H1 (cell line): Measurements from ENCODE around the gene MTMR4. TPM values are rescaled to one million over a fixed set of nuclear protein-coding genes. Genes with fewer than 3 reads are reported as not detected.

Experiments
- CTCF ChIA-PET: fragments of 300-600 bp; sonication (Branson Sonifier 250); formaldehyde crosslinking; loops from one replicate; lab custom pipeline; 2021; ENCODE audit not compliant: partially characterized antibody; lab: Charles Lee
- POLR2A ChIA-PET: fragments of 300-600 bp; sonication (Branson Sonifier 250); formaldehyde crosslinking; loops from one replicate; lab custom pipeline; 2021; ENCODE audit warnings: inconsistent platforms; ENCODE audit not compliant: partially characterized antibody; lab: Charles Lee
- DNase-seq, 2 experiments: peaks; one replicate each; pipeline versions ENCODE4 v3.0.0 to v3.0.0-alpha.2; 2010 to 2022; ENCODE audit warnings: low spot score in 2 of 2, low read depth in 1 of 2, mixed read lengths in 1 of 2
- FAIRE-seq: peaks from 2 replicates; lab custom pipeline; 2011; peaks lifted over from hg19 to GRCh38; lab: Jason Lieb, UNC
- H2AFZ ChIP-seq: 2 replicates; pipeline ENCODE4 v1.8.1; 2012; ENCODE audit warnings: low read length, inconsistent platforms
- H2AK5ac ChIP-seq: 2 replicates; pipeline ENCODE4 v1.6.1; 2013; ENCODE audit warnings: low read depth, low read length
- H2BK120ac ChIP-seq: replicated peaks from 2 replicates; pipeline ENCODE3; 2013; ENCODE audit warnings: low read depth, low read length, inconsistent platforms
- H2BK12ac ChIP-seq: 2 replicates; pipeline ENCODE4 v1.6.1; 2013; ENCODE audit warnings: low read depth, low read length
- H2BK15ac ChIP-seq: 2 replicates; pipeline ENCODE4 v1.6.1; 2013; ENCODE audit warnings: low read length
- H2BK20ac ChIP-seq: 2 replicates; pipeline ENCODE4 v1.6.1; 2013; ENCODE audit warnings: low read length
- H2BK5ac ChIP-seq: 2 replicates; pipeline ENCODE4 v1.6.1; 2013; ENCODE audit warnings: low read depth, low read length
- H3K14ac ChIP-seq: 2 replicates; pipeline ENCODE4 v1.6.1; 2013; ENCODE audit warnings: inconsistent platforms; ENCODE audit not compliant: insufficient read length
- H3K18ac ChIP-seq: 2 replicates; pipeline ENCODE4 v1.6.1; 2013; ENCODE audit warnings: low read length; ENCODE audit errors: extremely low read depth
- H3K23ac ChIP-seq: 2 replicates; pipeline ENCODE4 v1.6.1; 2013; ENCODE audit warnings: inconsistent platforms; ENCODE audit not compliant: insufficient read length
- H3K23me2 ChIP-seq: 2 replicates; pipeline ENCODE4 v1.6.1; 2013; ENCODE audit warnings: low read depth, low read length
- H3K27ac ChIP-seq: 2 replicates; pipeline ENCODE4 v1.6.1; 2011; ENCODE audit warnings: low read depth, low read length, inconsistent platforms
- H3K27me3 ChIP-seq, 4 experiments: replicated peaks in 1 of 4; 1 replicate in 1 of 4; 2 replicates in 3 of 4; pipeline versions ENCODE4 v1.6.1 to v1.8.1; 2011 to 2013; ENCODE audit warnings: low read length in 3 of 4, mild to moderate bottlenecking in 3 of 4, inconsistent platforms in 2 of 4, mixed read lengths in 2 of 4, moderate library complexity in 1 of 4; ENCODE audit not compliant: control insufficient read depth in 3 of 4, insufficient read depth in 3 of 4; ENCODE audit errors: extremely low read depth in 1 of 4
- H3K36me3 ChIP-seq, 4 experiments: 2 replicates each; pipeline versions ENCODE4 v1.6.1 to v1.8.1; 2011 to 2013; ENCODE audit warnings: mild to moderate bottlenecking in 4 of 4, low read length in 3 of 4, moderate library complexity in 2 of 4, control low read depth in 1 of 4, inconsistent platforms in 1 of 4; ENCODE audit not compliant: insufficient read depth in 4 of 4, control insufficient read depth in 2 of 4
- H3K4ac ChIP-seq: replicated peaks from 2 replicates; pipeline ENCODE3; 2013; ENCODE audit warnings: low read length, low read depth, mixed read lengths, inconsistent platforms; ENCODE audit not compliant: insufficient read length
- H3K4me1 ChIP-seq, 4 experiments: replicated peaks in 1 of 4; 1 replicate in 1 of 4; 2 replicates in 3 of 4; pipeline versions ENCODE4 v1.6.1 to v1.8.1; 2011 to 2013; ENCODE audit warnings: low read length in 3 of 4, inconsistent platforms in 2 of 4, mixed read lengths in 1 of 4; ENCODE audit not compliant: insufficient read depth in 4 of 4, control insufficient read depth in 3 of 4
- H3K4me2 ChIP-seq, 2 experiments: 2 replicates each; pipeline versions ENCODE4 v1.6.1 to v1.8.1; 2011 to 2013; ENCODE audit warnings: low read depth in 2 of 2, low read length in 2 of 2, control low read depth in 1 of 2, inconsistent platforms in 1 of 2, mild to moderate bottlenecking in 1 of 2; ENCODE audit not compliant: insufficient read depth in 1 of 2
- H3K4me3 ChIP-seq, 4 experiments: fragments of 200-600, 300-600 bp in 1 of 4; sonication (generic), shearing (Covaris generic), sonication (Bioruptor Twin) in 1 of 4; 2 replicates each; pipeline versions ENCODE4 v1.5.1 to v1.8.1; 2011 to 2016; ENCODE audit warnings: low read length in 4 of 4, low read depth in 3 of 4, control low read depth in 2 of 4, inconsistent platforms in 2 of 4, mild to moderate bottlenecking in 2 of 4, mixed read lengths in 1 of 4, moderate library complexity in 1 of 4; ENCODE audit not compliant: insufficient read depth in 2 of 4; ENCODE audit errors: extremely low read depth in 1 of 4
- H3K56ac ChIP-seq: replicated peaks from 2 replicates; pipeline ENCODE3; 2013; ENCODE audit warnings: low read depth, mild to moderate bottlenecking, mixed read lengths, low read length, inconsistent platforms; ENCODE audit not compliant: insufficient read length
- H3K79me1 ChIP-seq: 2 replicates; pipeline ENCODE4 v1.6.1; 2013; ENCODE audit warnings: low read depth, low read length, control low read depth
- H3K79me2 ChIP-seq, 2 experiments: 2 replicates each; pipeline versions ENCODE4 v1.6.1 to v1.8.1; 2012 to 2013; ENCODE audit warnings: low read length in 2 of 2, mild to moderate bottlenecking in 2 of 2, inconsistent platforms in 1 of 2; ENCODE audit not compliant: insufficient read depth in 2 of 2, control insufficient read depth in 1 of 2
- H3K9ac ChIP-seq, 4 experiments: replicated peaks in 1 of 4; 1 replicate in 1 of 4; 2 replicates in 3 of 4; pipeline versions ENCODE4 v1.6.1 to v1.8.1; 2011 to 2013; ENCODE audit warnings: low read depth in 3 of 4, low read length in 3 of 4, control low read depth in 2 of 4, mild to moderate bottlenecking in 2 of 4, moderate library complexity in 2 of 4, inconsistent platforms in 1 of 4; ENCODE audit errors: extremely low read depth in 1 of 4
- H3K9me3 ChIP-seq, 2 experiments: 2 replicates each; pipeline versions ENCODE4 v1.6.1 to v1.8.1; 2012 to 2013; ENCODE audit warnings: mild to moderate bottlenecking in 2 of 2, moderate library complexity in 2 of 2, control low read depth in 1 of 2, inconsistent platforms in 1 of 2, low read depth in 1 of 2, low read length in 1 of 2, mixed read lengths in 1 of 2; ENCODE audit not compliant: insufficient read depth in 2 of 2
- H4K20me1 ChIP-seq, 2 experiments: replicated peaks in 1 of 2; 2 replicates each; pipeline versions ENCODE3 to v1.8.1; 2011 to 2013; ENCODE audit warnings: inconsistent platforms in 2 of 2, low read length in 2 of 2, mild to moderate bottlenecking in 1 of 2; ENCODE audit not compliant: insufficient read depth in 2 of 2, control insufficient read depth in 1 of 2
- H4K5ac ChIP-seq: 2 replicates; pipeline ENCODE4 v1.6.1; 2013; ENCODE audit warnings: low read length, low read depth, mixed read lengths, inconsistent platforms; ENCODE audit not compliant: insufficient read length
- H4K8ac ChIP-seq: 2 replicates; pipeline ENCODE4 v1.8.0; 2013; ENCODE audit warnings: mild to moderate bottlenecking, moderate library complexity, low read length, inconsistent platforms; ENCODE audit not compliant: insufficient read depth; ENCODE audit errors: extremely low read depth
- H4K91ac ChIP-seq: replicated peaks from 2 replicates; pipeline ENCODE3; 2013; ENCODE audit warnings: low read length, mixed read lengths, inconsistent platforms; ENCODE audit not compliant: insufficient read length
- RFX5 ChIP-seq: IDR thresholded peaks from 2 replicates; pipeline ENCODE4 v1.6.1; 2011; ENCODE audit warnings: low read depth, low read length, improper control_type of control experiment, borderline replicate concordance
- RNF2 ChIP-seq: fragments of 200-900, 300-1000 bp; sonication (generic); IDR thresholded peaks from 2 replicates; pipeline ENCODE4 v1.7.1; 2016; ENCODE audit warnings: borderline replicate concordance, low read depth, mild to moderate bottlenecking, antibody characterized with exemption, low read length; ENCODE audit not compliant: poor library complexity, severe bottlenecking; ENCODE audit errors: missing control alignments
- TBP ChIP-seq: IDR thresholded peaks from 2 replicates; pipeline ENCODE4 v1.6.1; 2011; ENCODE audit warnings: low read depth, low read length, improper control_type of control experiment
- polyA plus RNA-seq, 7 experiments: library from polyadenylated mRNA; depleted of rRNA in 3 of 7; stranded (reverse) in 5 of 7; unstranded in 2 of 7; fragments of >200 nt in 5 of 7; fragments of 200-250 nt in 2 of 7; gene quantifications; 1 replicate in 5 of 7; 2 replicates in 1 of 7; 4 replicates in 1 of 7; pipeline versions ENCODE4 v1.2.1 to v1.2.3, GENCODE V29; 2011 to 2013; ENCODE audit warnings: missing spikeins in 2 of 7, mixed read lengths in 2 of 7
- total RNA-seq: library from RNA; stranded (reverse); fragmentation: NEBNext Ultra II Directional; extraction: Animal tissue kit (Norgen Biotek cat#: 25700); gene quantifications from 2 replicates; pipeline ENCODE4 v1.2.1, GENCODE V29; 2021

Gene MTMR4
- total and polyA plus RNA-seq, 2 of the 8 experiments (the other 6 are each of a cell fraction or from before 2014, with no cell fraction given) = 15.9 to 39.2 TPM

- Histone ChIP-seq H3K18ac (no peak overlapping the region), H3K23ac (no peak overlapping the region), H4K20me1 (no peaks in the 10 kb centered on the region), H3K14ac (no peak overlapping the region), H2BK20ac (no peak overlapping the region), H3K36me3 (no peaks in the 10 kb centered on the region), H3K27me3 (no peaks in the 10 kb centered on the region; a peak in 1 of 7 replicates), H3K9me3 (no peaks in the 10 kb centered on the region), H2BK15ac (no peak overlapping the region), H4K5ac (no peak overlapping the region), H4K91ac (no peak overlapping the region), H3K9ac (no peak overlapping the region), H3K56ac (no peak overlapping the region), H3K4me3 (no peak overlapping the region), H3K23me2 (no peaks in the 10 kb centered on the region), H3K4me2 (no peak overlapping the region), H2BK5ac (no peak overlapping the region), H2AK5ac (no peak overlapping the region), H4K8ac (no peak overlapping the region), H3K4ac (no peak overlapping the region), H2AFZ (no peak overlapping the region), H2BK120ac (no peak overlapping the region), H3K79me1 (no peaks in the 10 kb centered on the region), H3K4me1 (no peaks in the 10 kb centered on the region), H3K79me2 (no peaks in the 10 kb centered on the region), H3K27ac (no peak overlapping the region), H2BK12ac (no peak overlapping the region)
- ChIA-PET POLR2A (interaction anchor here (0.7 kb wide), 1 partner anchor 24 kb away, joined by 3 read pairs; no protein-coding TSS in a partner anchor), CTCF (interaction anchor here (1.2 to 2.1 kb wide), 4 partner anchors 8 to 171 kb away, joined by 3 to 8 read pairs (median 4); no protein-coding TSS in a partner anchor)
- no peak for DNase-seq
- FAIRE-seq = no peak
- TF ChIP-seq TBP (no peak), RNF2 (no peak), RFX5 (no peak)
Measured at GRCh38 chr17:58475985-58476384, 38.5 kb downstream of the MTMR4 start.
